Measurements from ENCODE around the gene LAPTM4A.

Gene LAPTM4A

DNA sequence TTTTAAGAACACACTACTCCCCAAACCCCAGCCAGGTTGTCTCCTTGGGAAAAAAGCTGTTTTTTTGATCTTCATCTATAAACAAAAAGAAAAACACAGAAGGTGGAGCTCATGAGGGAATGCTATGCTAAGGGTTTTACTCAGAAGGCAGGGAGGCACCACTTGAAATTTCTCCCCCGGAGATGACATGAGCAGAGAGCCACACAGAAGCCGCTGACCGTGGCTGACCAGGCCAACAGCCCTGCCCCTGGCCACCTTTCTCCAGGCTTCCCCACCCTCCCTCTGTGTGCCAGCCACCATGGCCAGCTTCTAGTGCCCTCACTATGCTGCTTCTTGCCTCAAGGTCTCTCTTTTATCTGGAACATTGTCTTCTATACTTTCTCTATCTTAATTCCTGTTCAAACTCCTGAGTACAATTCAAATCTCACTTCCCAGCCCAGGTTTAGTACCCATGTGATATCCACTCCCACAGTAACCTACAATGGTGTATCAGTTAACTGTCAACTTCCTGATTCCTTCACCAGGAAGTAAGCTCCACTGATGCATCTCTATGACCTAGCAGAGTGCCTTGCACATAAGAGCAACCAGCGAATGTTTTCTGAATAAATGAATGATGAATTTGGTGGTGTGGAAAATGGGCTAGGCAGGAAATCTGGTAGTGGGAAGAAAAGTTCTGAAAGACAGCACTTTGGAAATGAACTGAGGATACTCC lies 15.3 kb downstream of the LAPTM4A start:
- Histone ChIP-seq H3K27ac (ENCODE audit: low read depth, low read length, poor library complexity, severe bottlenecking) (no peak overlapping the region), H3K4me3 (ENCODE audit: low read depth, low read length, poor library complexity, severe bottlenecking) (no peak overlapping the region), H3K9me2 (ENCODE audit: low read depth, low read length) (no peaks in the 10 kb centered on the region), H3K27me3 (ENCODE audit: insufficient read depth, low read length) (no peaks in the 10 kb centered on the region), H3K4me2 (ENCODE audit: low read length) (no peak overlapping the region), H3K79me2 (ENCODE audit: insufficient read depth, low read length) (no peaks in the 10 kb centered on the region), H3K4me1 (ENCODE audit: insufficient read depth, low read length, severe bottlenecking) (no peaks in the 10 kb centered on the region), H2AFZ (ENCODE audit: low read length) (no peak overlapping the region), H3K9me3 (ENCODE audit: low read length) (no peaks in the 10 kb centered on the region), H3K36me3 (ENCODE audit: insufficient read depth, low read length) (peaks cover 93% of the 10 kb centered on the region), H3F3A (ENCODE audit: insufficient read depth, low read length) (no peaks in the 10 kb centered on the region), H4K20me1 (ENCODE audit: insufficient read depth, low read length) (no peaks in the 10 kb centered on the region), H3K9ac (ENCODE audit: low read length) (no peak overlapping the region)
- TF ChIP-seq, protein P1, sequence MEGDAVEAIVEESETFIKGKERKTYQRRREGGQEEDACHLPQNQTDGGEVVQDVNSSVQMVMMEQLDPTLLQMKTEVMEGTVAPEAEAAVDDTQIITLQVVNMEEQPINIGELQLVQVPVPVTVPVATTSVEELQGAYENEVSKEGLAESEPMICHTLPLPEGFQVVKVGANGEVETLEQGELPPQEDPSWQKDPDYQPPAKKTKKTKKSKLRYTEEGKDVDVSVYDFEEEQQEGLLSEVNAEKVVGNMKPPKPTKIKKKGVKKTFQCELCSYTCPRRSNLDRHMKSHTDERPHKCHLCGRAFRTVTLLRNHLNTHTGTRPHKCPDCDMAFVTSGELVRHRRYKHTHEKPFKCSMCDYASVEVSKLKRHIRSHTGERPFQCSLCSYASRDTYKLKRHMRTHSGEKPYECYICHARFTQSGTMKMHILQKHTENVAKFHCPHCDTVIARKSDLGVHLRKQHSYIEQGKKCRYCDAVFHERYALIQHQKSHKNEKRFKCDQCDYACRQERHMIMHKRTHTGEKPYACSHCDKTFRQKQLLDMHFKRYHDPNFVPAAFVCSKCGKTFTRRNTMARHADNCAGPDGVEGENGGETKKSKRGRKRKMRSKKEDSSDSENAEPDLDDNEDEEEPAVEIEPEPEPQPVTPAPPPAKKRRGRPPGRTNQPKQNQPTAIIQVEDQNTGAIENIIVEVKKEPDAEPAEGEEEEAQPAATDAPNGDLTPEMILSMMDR (IDR thresholded peaks at IDR 0.05; ENCODE audit: low read length) = no peak
- no peak for TF ChIP-seq EZH2 (IDR thresholded peaks at IDR 0.05; ENCODE audit: borderline replicate concordance, low read length)

DNA sequence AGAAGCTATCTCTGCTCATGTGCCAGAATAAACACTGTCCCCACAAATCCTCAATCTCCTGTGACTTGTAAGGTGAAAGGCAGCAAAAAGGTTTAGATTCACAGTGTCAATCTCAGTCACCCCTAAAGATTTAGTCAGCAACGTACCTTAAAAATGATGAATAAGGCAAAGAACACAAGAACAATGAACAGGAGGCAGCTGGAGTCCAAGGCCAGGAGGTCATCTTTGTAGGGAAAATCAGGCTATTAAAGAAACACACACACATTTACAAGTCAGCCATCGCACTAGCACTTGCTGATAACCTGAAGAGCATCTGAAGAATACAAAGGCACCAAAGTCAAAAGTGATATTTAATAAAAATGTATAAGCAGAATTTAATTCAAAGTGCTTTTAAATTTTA lies 16.6 kb downstream of the LAPTM4A start:
- Histone ChIP-seq H3K9me3 (ENCODE audit: low read length) (0 out of 2 replicates have a peak, but pooled peaks cover 3% of the 10 kb centered on the region), H3K27ac (ENCODE audit: low read depth, low read length, poor library complexity, severe bottlenecking) (no peak overlapping the region), H3K79me2 (ENCODE audit: insufficient read depth, low read length) (no peaks in the 10 kb centered on the region), H3F3A (ENCODE audit: insufficient read depth, low read length) (no peaks in the 10 kb centered on the region), H3K4me1 (ENCODE audit: insufficient read depth, low read length, severe bottlenecking) (no peaks in the 10 kb centered on the region), H3K36me3 (ENCODE audit: insufficient read depth, low read length) (peaks cover 95% of the 10 kb centered on the region), H3K9ac (ENCODE audit: low read length) (no peak overlapping the region), H3K27me3 (ENCODE audit: insufficient read depth, low read length) (no peaks in the 10 kb centered on the region), H3K4me2 (ENCODE audit: low read length) (no peak overlapping the region), H4K20me1 (ENCODE audit: insufficient read depth, low read length) (no peaks in the 10 kb centered on the region), H3K4me3 (ENCODE audit: low read depth, low read length, poor library complexity, severe bottlenecking) (no peak overlapping the region), H3K9me2 (ENCODE audit: low read depth, low read length) (no peaks in the 10 kb centered on the region), H2AFZ (ENCODE audit: low read length) (no peak overlapping the region)
- TF ChIP-seq, protein P1 (IDR thresholded peaks at IDR 0.05; ENCODE audit: low read length) = no peak
- TF ChIP-seq EZH2 (IDR thresholded peaks at IDR 0.05; ENCODE audit: borderline replicate concordance, low read length) = no peak

DNA sequence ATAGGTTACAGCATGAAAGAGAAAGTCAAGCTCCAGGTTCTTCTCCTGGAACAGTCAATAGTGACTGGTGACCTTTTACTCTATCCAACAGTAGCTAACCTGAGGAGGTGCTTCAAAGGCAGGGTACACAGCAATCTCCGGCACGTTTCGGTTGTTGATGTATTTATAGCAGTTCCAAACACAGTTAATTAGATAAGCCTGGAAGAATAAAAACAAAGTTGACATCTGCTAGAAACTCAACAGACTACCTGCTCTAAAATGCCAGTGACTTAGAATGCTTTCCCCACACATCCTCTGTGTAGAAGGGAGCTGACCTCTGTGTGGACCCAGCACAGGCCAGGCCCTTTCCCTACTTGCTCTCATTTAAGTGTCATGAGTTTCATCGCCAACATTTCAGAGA lies 17.2 kb downstream of the LAPTM4A start:
- Histone ChIP-seq H3K4me1 (ENCODE audit: insufficient read depth, low read length, severe bottlenecking) (no peaks in the 10 kb centered on the region), H3K79me2 (ENCODE audit: insufficient read depth, low read length) (no peaks in the 10 kb centered on the region), H3F3A (ENCODE audit: insufficient read depth, low read length) (no peaks in the 10 kb centered on the region), H3K9ac (ENCODE audit: low read length) (no peak overlapping the region), H2AFZ (ENCODE audit: low read length) (no peak overlapping the region), H3K27ac (ENCODE audit: low read depth, low read length, poor library complexity, severe bottlenecking) (no peak overlapping the region), H3K9me2 (ENCODE audit: low read depth, low read length) (no peaks in the 10 kb centered on the region), H3K36me3 (ENCODE audit: insufficient read depth, low read length) (peaks cover 98% of the 10 kb centered on the region), H3K4me3 (ENCODE audit: low read depth, low read length, poor library complexity, severe bottlenecking) (no peak overlapping the region), H3K9me3 (ENCODE audit: low read length) (0 out of 2 replicates have a peak, but pooled peaks cover 3% of the 10 kb centered on the region), H4K20me1 (ENCODE audit: insufficient read depth, low read length) (no peaks in the 10 kb centered on the region), H3K4me2 (ENCODE audit: low read length) (no peak overlapping the region), H3K27me3 (ENCODE audit: insufficient read depth, low read length) (no peaks in the 10 kb centered on the region)
- TF ChIP-seq, protein P1 (IDR thresholded peaks at IDR 0.05; ENCODE audit: low read length) = no peak
- no peak for TF ChIP-seq EZH2 (IDR thresholded peaks at IDR 0.05; ENCODE audit: borderline replicate concordance, low read length)
